Glomerular visceral epithelial cell (primary cell): ENCODE data around the gene THSD4.

Experiments used
- DNase-seq: peaks from one replicate; pipeline ENCODE4 v3.0.0-alpha.2; 2016; ENCODE audit errors: extremely low spot score

THSD4 gene

GRCh38 chr15:71225851-71226250, 110.6 kb downstream of the THSD4 start:
- DNase-seq: no peak

GRCh38 chr15:71226536-71227455, 111.5 kb downstream of the THSD4 start:
- DNase-seq: no peak

DNA sequence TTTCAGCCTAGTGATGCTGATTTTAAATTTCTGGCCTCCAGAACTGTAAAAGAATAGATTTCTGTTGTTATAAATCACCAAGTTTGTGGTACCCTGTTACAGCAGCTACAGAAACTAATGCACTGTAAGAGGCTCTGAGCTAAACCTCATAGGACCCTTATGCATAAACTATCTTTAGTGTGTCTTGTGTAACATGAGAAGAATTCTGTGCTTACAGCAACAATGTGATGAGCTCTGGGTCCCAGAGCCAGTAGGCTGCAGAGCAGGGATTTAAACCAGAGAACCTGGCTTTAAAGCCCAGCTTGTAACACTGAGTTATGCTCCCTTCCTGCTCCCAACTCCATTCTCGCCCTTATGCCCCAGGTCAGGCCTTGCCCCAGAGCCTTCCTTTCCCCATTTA, 113.1 kb downstream of the THSD4 start:
- DNase-seq: no peak

DNA sequence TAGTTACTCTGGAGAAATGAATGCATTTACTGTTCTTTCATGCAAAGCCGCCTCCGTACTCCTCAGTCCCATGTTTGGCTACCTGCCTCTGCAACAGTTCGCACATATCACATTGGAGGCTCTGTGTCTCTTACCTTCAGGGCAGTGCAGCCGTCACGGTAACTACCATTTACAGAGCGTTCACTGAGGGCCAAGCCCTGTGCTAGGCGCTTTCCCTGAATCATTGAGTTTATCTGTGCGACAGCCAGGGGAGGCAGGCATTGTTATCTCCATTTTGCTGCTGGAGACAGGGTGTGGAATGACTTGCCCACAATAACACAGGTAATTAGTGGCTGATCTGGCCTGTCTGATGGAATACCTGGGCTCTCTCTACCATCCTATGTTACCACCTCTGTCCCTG, 115.0 kb downstream of the THSD4 start:
- DNase-seq: no peak

GRCh38 chr15:71231758-71232157, 116.5 kb downstream of the THSD4 start:
- no peak for DNase-seq

DNA sequence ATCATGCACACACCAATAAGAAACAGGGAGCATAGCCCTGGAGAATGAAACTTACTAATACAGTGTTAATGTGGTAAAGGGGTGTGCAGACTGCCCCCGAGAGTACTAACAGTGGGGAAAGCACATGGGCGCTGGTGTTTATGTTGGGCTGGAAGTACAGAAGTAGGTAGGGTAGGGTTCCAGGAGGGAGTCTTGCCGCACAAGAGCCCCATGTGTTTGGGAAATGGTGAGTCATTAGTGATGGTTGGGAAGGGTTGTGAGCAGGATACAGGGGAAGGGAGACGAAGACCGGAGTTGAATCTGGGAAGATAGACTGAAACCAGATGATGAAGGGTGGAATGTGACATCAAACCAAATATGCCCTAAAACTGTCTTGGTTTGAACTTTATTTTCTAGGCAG, 117.1 kb downstream of the THSD4 start:
- no peak for DNase-seq

- peak; percentile 85 for DNase-seq
Measured at GRCh38 chr15:71237456-71238188, 122.4 kb downstream of the THSD4 start.

DNA sequence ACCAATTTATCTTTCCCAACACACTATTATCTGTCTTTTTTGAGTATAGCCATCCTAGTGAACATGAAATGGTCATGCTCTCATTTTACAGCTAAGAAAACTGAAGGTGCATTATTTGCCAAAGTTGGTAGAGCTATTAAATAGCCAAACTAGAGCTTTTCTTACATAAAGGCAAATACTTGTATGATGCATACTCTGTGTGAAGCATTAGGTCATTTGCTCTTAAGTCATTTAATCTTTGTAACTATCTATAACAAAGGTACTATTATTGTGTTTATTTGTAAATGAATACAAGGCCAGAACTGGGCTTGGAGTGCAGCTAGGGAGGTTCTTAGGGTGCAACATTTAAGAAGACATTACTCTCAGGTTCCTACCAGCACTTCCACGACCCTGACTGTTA, 123.7 kb downstream of the THSD4 start:
- DNase-seq: no peak

- DNase-seq: no peak
Measured at GRCh38 chr15:71239592-71240364, 124.5 kb downstream of the THSD4 start.

- DNase-seq: no peak
Measured at GRCh38 chr15:71242292-71242691, 127.0 kb downstream of the THSD4 start.

GRCh38 chr15:71244250-71244649, 129.0 kb downstream of the THSD4 start:
- DNase-seq: no peak

GRCh38 chr15:71245588-71245987, 130.3 kb downstream of the THSD4 start:
- no peak for DNase-seq

GRCh38 chr15:71248386-71248785, 133.1 kb downstream of the THSD4 start:
- DNase-seq: no peak

DNA sequence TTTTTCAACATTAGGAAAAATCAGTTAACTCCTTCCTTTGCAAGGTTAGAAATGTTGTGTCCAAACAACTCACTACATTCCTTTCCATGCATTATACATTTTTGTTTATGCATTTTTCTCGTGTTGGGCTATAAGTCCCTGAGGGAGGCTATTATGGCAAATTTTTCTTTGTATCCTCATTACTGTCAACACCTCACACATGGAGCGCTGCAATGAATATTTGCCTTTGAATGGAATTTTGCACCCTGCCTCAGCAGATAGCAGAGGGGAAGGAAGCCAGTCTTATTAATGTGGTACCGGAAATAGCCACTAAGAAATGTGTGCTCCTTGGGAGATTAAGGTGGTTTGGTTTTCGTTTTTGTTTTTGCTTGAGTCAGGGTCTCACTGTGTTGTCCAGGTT, 134.7 kb downstream of the THSD4 start:
- DNase-seq: no peak

DNA sequence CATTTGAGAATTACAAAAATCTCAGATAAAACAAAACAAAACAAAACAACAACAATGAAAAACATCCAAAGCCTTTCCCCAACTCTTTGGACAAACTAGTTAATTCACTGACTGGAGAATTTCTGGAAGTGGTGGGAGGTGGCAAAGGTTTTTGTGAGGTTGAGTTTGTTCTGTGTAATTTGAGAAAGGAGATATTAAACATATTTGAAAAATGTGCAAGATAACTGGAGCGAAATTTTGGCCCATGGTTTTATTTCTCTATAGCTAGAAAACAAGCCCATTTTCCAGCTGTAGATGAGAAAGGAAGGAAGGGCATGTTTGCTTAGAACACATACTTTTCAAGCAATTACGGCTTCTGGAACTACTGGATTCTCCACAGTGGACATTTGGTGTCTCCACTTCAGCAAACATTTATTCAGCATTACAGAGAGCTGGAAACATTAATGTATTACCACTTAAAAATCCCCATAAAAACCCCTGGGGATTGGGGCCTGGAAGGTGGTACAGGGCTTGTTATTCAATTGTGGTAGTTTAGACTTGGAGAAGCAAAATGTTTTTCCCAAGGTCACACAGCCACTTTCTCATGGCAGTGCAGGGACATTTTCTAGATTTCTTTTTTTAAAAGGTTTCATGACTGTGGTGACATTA, 135.8 kb downstream of the THSD4 start:
- no peak for DNase-seq

DNA sequence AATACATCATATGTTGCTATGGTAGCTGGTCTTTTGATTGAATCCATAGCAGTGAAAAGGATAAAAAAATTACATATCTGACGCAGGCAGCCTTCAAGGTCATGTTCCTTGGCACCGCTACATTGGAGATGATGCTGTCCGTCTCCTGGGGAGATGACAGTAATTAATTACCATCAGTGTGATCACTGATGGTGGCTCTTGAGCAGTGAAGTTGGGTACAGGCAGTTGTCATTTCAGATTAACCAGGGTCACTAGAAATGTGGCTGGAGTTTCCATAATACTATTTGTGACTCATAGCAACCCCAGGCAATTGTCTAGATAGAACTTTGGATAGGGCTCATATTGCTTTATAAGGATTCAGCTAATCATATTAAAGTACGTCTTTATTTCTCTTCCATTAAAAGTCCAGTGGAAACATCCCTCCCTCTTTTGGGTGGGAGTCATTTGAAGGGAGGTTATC, 136.3 kb downstream of the THSD4 start:
- DNase-seq: no peak

GRCh38 chr15:71252044-71252739, 136.9 kb downstream of the THSD4 start:
- DNase-seq: no peak

GRCh38 chr15:71252740-71253047, 137.4 kb downstream of the THSD4 start:
- no peak for DNase-seq

- DNase-seq: no peak
Measured at GRCh38 chr15:71254491-71254890, 139.2 kb downstream of the THSD4 start.

DNA sequence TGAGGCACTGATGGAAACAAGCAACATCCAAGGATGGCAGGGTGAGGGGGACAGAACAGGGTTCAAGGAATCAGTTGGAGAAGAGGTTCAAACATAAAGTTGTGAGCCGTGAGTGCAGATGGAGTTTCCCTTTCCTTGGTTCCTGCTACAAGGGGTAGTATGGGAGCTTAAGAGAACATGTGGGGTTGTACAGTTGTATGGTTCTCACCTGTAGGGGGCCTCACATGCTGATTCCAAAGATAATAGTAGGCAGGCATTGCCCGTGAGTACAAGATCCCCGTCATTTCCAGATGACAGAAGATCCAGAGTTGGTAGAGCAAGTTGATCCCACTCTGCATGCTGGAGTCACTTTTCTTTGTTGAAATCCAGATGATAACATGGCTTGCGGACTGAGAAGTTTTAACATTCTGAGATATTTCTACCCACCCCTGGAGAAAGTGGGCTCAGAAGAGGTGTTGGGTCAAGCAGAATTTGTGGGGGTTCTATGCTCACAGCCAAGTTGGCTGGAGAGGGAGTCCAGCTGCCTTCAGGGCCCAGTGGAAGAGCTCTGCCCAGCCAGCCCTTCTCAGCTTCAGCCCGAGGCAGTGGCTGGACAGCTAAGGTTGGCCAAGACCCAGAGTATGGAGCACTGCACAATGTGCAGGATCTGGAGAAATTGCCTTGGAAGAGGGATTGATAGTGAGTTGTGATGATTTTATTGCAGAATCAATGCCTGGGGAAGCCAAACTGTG, 141.8 kb downstream of the THSD4 start:
- no peak for DNase-seq

GRCh38 chr15:71259866-71260265, 144.6 kb downstream of the THSD4 start:
- no peak for DNase-seq
